ENCODE results near the gene SLC6A12.
A peak's percentile ranks its signal among the peaks of the same experiment; 100 is the strongest.

Gene SLC6A12

DNA sequence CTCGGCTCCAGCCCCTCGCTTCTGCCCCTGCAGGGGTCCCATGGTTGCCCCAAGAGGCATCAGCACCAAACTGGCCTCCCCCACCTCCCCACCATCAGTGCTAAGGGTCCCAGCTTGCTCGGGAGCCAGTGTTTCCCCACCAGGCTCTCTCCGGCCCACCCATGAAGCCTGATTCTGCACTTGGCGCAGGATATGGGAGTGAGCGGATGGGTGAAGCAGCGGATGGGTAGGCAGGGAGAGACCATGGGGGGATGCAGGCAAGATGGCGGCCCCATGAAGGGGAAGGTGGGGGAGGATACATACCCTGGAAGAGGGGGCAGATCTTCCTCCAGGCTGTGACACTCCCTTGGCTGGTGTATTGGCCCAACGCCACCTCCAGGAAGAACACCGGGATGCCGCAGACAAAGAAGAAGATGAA, 9.7 kb downstream of the SLC6A12 start:
- H3K9ac ChIP-seq (ENCODE audit: low read length), result no peak overlapping the region
- H3K27ac ChIP-seq (ENCODE audit: low read depth, low read length), result no peak overlapping the region
- H3K36me3 ChIP-seq (ENCODE audit: insufficient read depth, low read length), result no peaks in the 10 kb centered on the region
- no peaks in the 10 kb centered on the region for H3K9me3 ChIP-seq (ENCODE audit: low read length)
- peak overlapping the region in 1 of 2 donors; percentile 27 for H3K4me3 ChIP-seq (ENCODE audit: low read depth in 1 of 2, low read length in 2 of 2)
- no peaks in the 10 kb centered on the region for H3K4me1 ChIP-seq (ENCODE audit: insufficient read depth, low read length)
- H3K27me3 ChIP-seq (ENCODE audit: control insufficient read depth in 1 of 2, insufficient read depth in 2 of 2, low read length in 2 of 2), result peaks cover 9 to 54% of the 10 kb centered on the region in 2 donors

DNA sequence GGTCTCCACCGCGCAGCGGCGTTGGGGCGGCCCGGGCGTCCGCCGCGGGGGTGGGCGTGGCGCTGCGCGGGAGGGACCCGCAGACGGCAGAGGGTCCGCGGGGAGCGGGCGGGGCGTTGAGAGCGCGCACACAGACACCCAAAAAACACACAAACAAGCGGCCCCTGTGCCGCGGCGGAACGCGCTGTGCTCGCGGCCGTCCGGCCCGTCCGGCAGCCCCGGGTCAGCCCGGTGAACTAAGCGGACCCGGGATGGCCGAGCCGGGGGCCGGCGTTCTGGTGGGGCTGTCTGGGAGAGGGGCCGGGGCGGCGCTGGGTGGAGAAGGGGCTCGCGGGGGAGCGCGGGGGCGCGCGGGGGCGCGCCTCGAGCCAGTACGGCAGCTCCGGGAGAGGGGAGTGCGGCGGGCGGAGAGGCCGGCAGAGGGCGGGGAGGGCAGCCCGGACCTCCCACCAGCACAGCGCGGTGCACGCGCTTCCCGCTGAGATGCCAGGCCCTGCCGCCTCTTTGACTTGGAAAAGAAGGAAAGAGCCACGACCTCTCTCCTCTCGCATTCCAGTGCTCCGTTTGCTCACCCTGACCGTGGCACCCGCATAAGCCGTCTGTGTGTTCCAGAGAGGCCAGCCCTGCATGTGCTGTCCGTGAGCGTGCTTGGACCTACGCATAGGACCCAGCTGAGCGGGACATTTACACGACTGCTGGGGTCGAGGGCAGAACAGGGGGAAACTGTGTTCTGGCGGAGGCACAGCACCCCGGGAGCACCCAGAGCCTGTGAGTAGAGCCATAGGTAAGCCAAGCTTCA, 10.3 kb downstream of the SLC6A12 start:
- Histone ChIP-seq H3K4me1 (ENCODE audit: insufficient read depth, low read length) (no peaks in the 10 kb centered on the region), H3K9ac (ENCODE audit: low read length) (no peak overlapping the region), H3K27me3 (ENCODE audit: control insufficient read depth in 1 of 2, insufficient read depth in 2 of 2, low read length in 2 of 2) (peaks cover 9 to 54% of the 10 kb centered on the region in 2 donors), H3K4me3 (ENCODE audit: low read depth in 1 of 2, low read length in 2 of 2) (peak overlapping the region in 1 of 2 donors; percentile 33), H3K27ac (ENCODE audit: low read depth, low read length) (no peak overlapping the region), H3K36me3 (ENCODE audit: insufficient read depth, low read length) (no peaks in the 10 kb centered on the region), H3K9me3 (ENCODE audit: low read length) (no peaks in the 10 kb centered on the region)

DNA sequence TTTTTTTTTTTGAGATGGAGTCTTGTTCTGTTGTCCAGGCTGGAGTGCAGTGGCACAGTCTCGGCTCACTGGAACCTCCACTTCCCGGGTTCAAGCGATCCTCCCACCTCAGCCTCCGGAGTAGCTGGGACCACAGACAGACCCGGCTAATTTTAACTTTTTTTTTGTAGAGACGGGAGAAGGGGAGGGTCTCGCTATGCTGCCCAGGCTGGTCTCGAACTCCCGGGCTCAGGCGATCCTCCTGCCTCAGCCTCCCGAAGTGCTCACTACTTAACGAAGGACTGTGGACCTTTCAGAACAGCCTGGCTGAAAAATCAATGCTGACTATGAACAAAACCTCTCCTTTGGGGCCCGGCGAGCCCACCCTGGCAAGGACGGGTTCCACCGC, 10.9 kb downstream of the SLC6A12 start:
- Histone ChIP-seq H3K4me3 (ENCODE audit: low read depth in 1 of 2, low read length in 2 of 2) (peak overlapping the region in 1 of 2 donors; percentile 33), H3K36me3 (ENCODE audit: insufficient read depth, low read length) (no peaks in the 10 kb centered on the region), H3K27ac (ENCODE audit: low read depth, low read length) (no peak overlapping the region), H3K9me3 (ENCODE audit: low read length) (no peaks in the 10 kb centered on the region), H3K9ac (ENCODE audit: low read length) (no peak overlapping the region), H3K27me3 (ENCODE audit: control insufficient read depth in 1 of 2, insufficient read depth in 2 of 2, low read length in 2 of 2) (peaks cover 9 to 55% of the 10 kb centered on the region in 2 donors), H3K4me1 (ENCODE audit: insufficient read depth, low read length) (no peaks in the 10 kb centered on the region)

DNA sequence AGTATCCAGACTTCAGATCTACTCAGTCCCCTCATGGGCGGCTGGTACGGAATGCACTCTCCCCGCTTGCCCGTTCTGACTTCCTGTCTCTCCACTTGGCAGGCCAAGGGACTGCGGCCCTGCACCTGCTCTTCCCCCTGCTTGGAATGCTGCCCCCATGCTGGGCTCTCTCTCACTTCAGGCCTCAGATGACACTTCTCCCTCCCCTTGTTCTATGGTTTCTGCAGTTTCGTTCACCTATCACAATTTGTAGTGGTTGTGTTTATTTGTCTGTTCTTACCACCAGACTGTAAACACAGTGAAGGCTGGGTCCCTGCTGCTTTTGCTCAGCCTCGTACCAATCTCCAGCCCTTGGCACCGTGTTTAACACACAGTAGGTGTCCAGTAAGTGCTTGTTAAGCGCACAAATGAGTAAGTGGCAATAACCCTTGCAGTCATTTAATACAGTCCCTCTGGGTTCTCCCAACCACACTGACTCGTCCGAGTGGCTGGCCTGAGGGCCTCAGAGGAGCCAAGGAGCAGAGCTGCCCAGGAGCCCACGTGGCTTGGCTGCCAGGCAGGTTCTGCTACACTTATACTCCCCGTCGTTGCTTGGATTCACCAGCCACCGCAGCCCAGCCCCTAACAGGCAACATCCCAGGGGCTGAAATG, 11.8 kb downstream of the SLC6A12 start:
- Histone ChIP-seq H3K4me3 (ENCODE audit: low read depth in 1 of 2, low read length in 2 of 2) (no peak overlapping the region), H3K4me1 (ENCODE audit: insufficient read depth, low read length) (no peaks in the 10 kb centered on the region), H3K9ac (ENCODE audit: low read length) (no peak overlapping the region), H3K27ac (ENCODE audit: low read depth, low read length) (no peak overlapping the region), H3K36me3 (ENCODE audit: insufficient read depth, low read length) (no peaks in the 10 kb centered on the region), H3K9me3 (ENCODE audit: low read length) (no peaks in the 10 kb centered on the region), H3K27me3 (ENCODE audit: control insufficient read depth in 1 of 2, insufficient read depth in 2 of 2, low read length in 2 of 2) (peaks cover 9 to 55% of the 10 kb centered on the region in 2 donors)

DNA sequence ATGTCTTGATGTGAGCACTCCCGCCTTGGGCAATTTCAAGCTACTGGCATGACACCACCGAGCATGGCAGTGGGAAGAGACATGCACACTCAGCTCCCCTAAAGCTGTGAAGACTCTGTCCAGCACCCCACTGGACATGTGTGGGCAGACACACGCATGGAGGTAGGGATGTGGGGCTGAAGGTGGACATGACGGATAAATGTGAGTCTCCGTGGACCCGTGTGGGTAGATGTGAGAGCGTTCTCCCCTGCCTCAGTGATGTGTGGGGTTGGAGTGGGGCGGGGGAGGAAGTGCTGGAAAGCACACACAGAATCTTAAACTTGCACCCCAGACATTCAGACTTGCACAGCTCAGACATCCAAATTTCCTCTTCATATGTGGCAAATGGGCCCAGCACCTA, 12.6 kb downstream of the SLC6A12 start:
- H3K4me1 ChIP-seq (ENCODE audit: insufficient read depth, low read length), result no peaks in the 10 kb centered on the region
- H3K36me3 ChIP-seq (ENCODE audit: insufficient read depth, low read length), result no peaks in the 10 kb centered on the region
- H3K27me3 ChIP-seq (ENCODE audit: control insufficient read depth in 1 of 2, insufficient read depth in 2 of 2, low read length in 2 of 2), result peaks cover 9 to 52% of the 10 kb centered on the region in 2 donors
- H3K9me3 ChIP-seq (ENCODE audit: low read length), result no peaks in the 10 kb centered on the region
- H3K9ac ChIP-seq (ENCODE audit: low read length), result no peak overlapping the region
- no peak overlapping the region for H3K27ac ChIP-seq (ENCODE audit: low read depth, low read length)
- H3K4me3 ChIP-seq (ENCODE audit: low read depth in 1 of 2, low read length in 2 of 2), result no peak overlapping the region

DNA sequence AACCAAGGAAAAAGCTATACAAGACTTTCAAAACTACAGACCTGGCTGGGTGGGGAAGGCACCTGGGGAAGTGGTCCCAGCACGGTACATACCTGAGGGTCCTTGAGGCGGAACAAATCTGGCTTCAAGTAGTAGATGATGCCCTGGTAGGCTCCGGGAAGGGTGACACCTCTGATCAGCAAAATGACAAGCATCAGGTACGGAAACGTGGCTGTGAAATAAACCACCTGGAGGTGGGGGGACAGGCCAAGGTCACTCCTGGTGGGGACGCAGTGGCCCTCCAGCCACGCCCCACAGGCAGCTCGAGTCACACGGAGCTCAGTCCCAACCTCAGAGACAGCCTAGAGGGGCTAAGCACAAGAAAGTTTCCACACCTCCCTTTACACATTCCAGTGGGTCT, 15.3 kb downstream of the SLC6A12 start:
- H3K4me1 ChIP-seq (ENCODE audit: insufficient read depth, low read length), result no peaks in the 10 kb centered on the region
- no peak overlapping the region for H3K4me3 ChIP-seq (ENCODE audit: low read depth in 1 of 2, low read length in 2 of 2)
- H3K9me3 ChIP-seq (ENCODE audit: low read length), result no peaks in the 10 kb centered on the region
- no peak overlapping the region for H3K9ac ChIP-seq (ENCODE audit: low read length)
- no peak overlapping the region for H3K27ac ChIP-seq (ENCODE audit: low read depth, low read length)
- H3K36me3 ChIP-seq (ENCODE audit: insufficient read depth, low read length), result no peaks in the 10 kb centered on the region
- peaks cover 0 to 36% of the 10 kb centered on the region in 2 donors for H3K27me3 ChIP-seq (ENCODE audit: control insufficient read depth in 1 of 2, insufficient read depth in 2 of 2, low read length in 2 of 2)

DNA sequence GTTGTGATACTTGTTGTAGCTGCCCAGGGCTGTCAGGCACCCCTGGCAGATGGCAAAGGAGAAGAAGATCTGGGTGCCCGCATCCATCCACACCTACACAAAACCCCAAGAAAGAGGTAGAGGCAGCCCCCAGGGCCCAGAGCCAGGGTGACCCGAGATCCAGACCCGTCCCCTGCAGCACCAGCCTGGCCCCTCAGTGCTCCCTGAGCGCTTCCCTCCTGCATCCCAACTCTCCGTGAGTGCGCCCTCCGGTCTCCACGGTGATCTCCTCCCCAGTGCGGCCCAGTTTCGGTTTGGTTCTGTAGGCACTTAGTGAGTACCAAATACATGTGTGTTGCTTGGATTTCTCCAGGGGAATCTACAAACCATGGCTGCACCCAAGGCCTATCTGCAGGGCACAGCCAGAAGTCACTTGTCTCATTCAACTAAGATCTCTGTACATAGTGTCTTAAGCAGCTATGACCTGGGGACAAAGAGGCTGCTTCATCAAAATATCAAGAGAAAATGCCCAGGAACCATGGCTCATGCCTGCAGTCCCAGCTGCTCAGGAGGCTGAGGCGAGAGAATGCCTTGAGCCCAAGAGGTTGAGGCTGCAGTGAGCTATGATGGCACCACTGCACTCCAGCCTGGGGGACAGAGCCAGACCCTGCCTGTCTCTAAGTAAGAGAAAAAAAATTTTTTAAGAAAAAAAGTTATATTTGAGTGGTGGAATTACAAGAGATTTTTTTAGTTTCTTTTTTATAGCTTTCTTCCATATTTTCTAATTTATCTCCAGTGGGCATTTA, 15.9 kb downstream of the SLC6A12 start:
- Histone ChIP-seq H3K9me3 (ENCODE audit: low read length) (no peaks in the 10 kb centered on the region), H3K36me3 (ENCODE audit: insufficient read depth, low read length) (no peaks in the 10 kb centered on the region), H3K4me1 (ENCODE audit: insufficient read depth, low read length) (no peaks in the 10 kb centered on the region), H3K4me3 (ENCODE audit: low read depth in 1 of 2, low read length in 2 of 2) (no peak overlapping the region), H3K9ac (ENCODE audit: low read length) (no peak overlapping the region), H3K27ac (ENCODE audit: low read depth, low read length) (no peak overlapping the region), H3K27me3 (ENCODE audit: control insufficient read depth in 1 of 2, insufficient read depth in 2 of 2, low read length in 2 of 2) (peaks cover 0 to 30% of the 10 kb centered on the region in 2 donors)

DNA sequence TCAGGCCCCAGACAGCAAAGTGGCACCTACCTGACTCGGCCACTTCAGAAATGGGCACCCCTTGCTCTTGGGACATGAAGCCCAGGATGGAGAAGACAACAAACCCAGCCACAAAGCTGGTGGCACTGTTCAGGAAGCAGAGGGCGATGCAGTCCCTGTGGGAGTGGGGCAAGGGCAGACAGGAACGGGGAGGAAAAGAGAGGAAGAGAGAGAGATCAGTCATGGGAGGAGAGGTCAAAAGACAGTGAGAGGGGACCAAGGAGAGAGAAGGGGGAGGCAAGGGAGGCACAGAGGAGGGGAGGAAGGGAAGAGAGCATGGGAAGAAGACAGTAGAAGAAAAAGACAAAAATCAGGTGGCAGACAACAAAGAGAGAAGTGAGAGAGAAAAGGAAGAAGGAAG, 16.6 kb downstream of the SLC6A12 start:
- H3K9me3 ChIP-seq (ENCODE audit: low read length), result no peaks in the 10 kb centered on the region
- H3K9ac ChIP-seq (ENCODE audit: low read length), result no peak overlapping the region
- no peak overlapping the region for H3K27ac ChIP-seq (ENCODE audit: low read depth, low read length)
- no peaks in the 10 kb centered on the region for H3K36me3 ChIP-seq (ENCODE audit: insufficient read depth, low read length)
- no peak overlapping the region for H3K4me3 ChIP-seq (ENCODE audit: low read depth in 1 of 2, low read length in 2 of 2)
- H3K4me1 ChIP-seq (ENCODE audit: insufficient read depth, low read length), result no peaks in the 10 kb centered on the region
- H3K27me3 ChIP-seq (ENCODE audit: control insufficient read depth in 1 of 2, insufficient read depth in 2 of 2, low read length in 2 of 2), result peaks cover 0 to 26% of the 10 kb centered on the region in 2 donors

DNA sequence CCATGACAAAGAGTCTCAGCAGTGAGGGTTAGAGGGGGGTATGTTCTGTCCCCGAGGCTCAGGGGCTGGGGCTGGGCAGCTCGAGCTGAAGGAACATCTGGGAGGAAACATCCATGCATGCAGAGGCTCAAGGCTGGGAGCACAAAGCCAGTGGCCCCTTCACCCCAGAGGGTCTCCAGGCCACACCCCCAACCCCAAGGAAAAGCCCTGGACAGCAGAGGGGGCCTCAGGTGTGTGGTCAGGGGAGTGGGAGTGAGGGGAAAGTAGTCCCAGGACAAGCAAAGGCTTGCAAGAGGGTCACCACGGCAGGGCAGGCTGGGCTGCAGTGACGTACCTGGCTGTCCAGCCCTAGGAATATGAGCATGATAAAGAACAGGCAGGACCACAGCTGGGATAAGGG, 17.5 kb downstream of the SLC6A12 start:
- Histone ChIP-seq H3K4me1 (ENCODE audit: insufficient read depth, low read length) (no peaks in the 10 kb centered on the region), H3K27me3 (ENCODE audit: control insufficient read depth in 1 of 2, insufficient read depth in 2 of 2, low read length in 2 of 2) (peaks cover 0 to 17% of the 10 kb centered on the region in 2 donors), H3K27ac (ENCODE audit: low read depth, low read length) (no peak overlapping the region), H3K9ac (ENCODE audit: low read length) (no peak overlapping the region), H3K9me3 (ENCODE audit: low read length) (no peaks in the 10 kb centered on the region), H3K4me3 (ENCODE audit: low read depth in 1 of 2, low read length in 2 of 2) (no peak overlapping the region), H3K36me3 (ENCODE audit: insufficient read depth, low read length) (no peaks in the 10 kb centered on the region)

DNA sequence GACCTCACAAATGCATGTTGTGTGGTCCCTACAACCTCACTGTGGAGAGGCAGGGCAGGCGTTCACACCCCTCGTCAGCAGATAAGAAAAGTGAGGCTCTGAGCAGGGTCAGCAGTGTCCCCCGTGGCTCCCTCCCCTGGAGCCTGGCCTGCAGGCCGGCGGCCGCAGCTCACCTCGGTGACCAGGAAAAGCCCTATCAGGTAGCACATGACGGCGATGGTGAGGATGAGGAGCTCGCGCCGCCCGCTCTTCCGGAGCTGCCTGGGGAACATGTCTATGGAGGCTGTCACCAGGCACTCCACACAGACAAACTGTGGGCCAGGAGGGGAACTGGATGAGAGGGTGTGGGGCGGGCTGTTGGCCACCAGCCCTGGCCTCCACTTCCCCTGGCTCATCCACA, 18.0 kb downstream of the SLC6A12 start:
- Histone ChIP-seq H3K9ac (ENCODE audit: low read length) (no peak overlapping the region), H3K36me3 (ENCODE audit: insufficient read depth, low read length) (no peaks in the 10 kb centered on the region), H3K27me3 (ENCODE audit: control insufficient read depth in 1 of 2, insufficient read depth in 2 of 2, low read length in 2 of 2) (peaks cover 0 to 17% of the 10 kb centered on the region in 2 donors), H3K4me1 (ENCODE audit: insufficient read depth, low read length) (no peaks in the 10 kb centered on the region), H3K27ac (ENCODE audit: low read depth, low read length) (no peak overlapping the region), H3K4me3 (ENCODE audit: low read depth in 1 of 2, low read length in 2 of 2) (no peak overlapping the region), H3K9me3 (ENCODE audit: low read length) (no peaks in the 10 kb centered on the region)

DNA sequence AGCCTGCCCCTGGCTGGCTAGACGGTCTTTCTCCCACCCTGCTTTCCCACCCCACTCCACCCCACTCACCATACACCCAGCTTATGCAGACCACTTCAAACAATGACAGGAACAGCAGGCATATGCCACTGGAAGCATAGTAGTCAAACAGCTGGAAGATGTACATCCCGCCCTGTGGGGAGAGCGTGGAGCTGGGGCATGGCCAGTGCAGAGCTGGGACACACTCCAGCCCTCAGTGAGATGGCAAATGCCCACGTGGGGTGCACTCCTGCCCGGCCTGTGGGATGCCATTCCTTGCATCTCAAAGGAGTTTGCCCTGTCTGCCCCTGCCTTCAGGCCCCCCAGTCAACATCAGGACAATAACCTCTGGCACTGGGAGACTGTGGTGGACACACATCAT, 18.8 kb downstream of the SLC6A12 start:
- Histone ChIP-seq H3K36me3 (ENCODE audit: insufficient read depth, low read length) (no peaks in the 10 kb centered on the region), H3K9ac (ENCODE audit: low read length) (no peak overlapping the region), H3K4me1 (ENCODE audit: insufficient read depth, low read length) (no peaks in the 10 kb centered on the region), H3K27ac (ENCODE audit: low read depth, low read length) (no peak overlapping the region), H3K9me3 (ENCODE audit: low read length) (no peaks in the 10 kb centered on the region), H3K27me3 (ENCODE audit: control insufficient read depth in 1 of 2, insufficient read depth in 2 of 2, low read length in 2 of 2) (peaks cover 0 to 17% of the 10 kb centered on the region in 2 donors), H3K4me3 (ENCODE audit: low read depth in 1 of 2, low read length in 2 of 2) (no peak overlapping the region)

Data from muscle layer of colon (tissue), 2 donors.